GM18867 (cell line): ENCODE results near the gene CLDN11.

ENCODE experiments used
- ATAC-seq: cut with Tn5 transposase; IDR thresholded peaks from one replicate; pipeline ENCODE4 v1.9.1; 2021; ENCODE audit warnings: mild to moderate bottlenecking, moderate library complexity; ENCODE audit not compliant: unreplicated experiment

CLDN11 gene

GRCh38 chr3:170425491-170426239 lies 7.0 kb downstream of the CLDN11 start:
- no peak for ATAC-seq

DNA sequence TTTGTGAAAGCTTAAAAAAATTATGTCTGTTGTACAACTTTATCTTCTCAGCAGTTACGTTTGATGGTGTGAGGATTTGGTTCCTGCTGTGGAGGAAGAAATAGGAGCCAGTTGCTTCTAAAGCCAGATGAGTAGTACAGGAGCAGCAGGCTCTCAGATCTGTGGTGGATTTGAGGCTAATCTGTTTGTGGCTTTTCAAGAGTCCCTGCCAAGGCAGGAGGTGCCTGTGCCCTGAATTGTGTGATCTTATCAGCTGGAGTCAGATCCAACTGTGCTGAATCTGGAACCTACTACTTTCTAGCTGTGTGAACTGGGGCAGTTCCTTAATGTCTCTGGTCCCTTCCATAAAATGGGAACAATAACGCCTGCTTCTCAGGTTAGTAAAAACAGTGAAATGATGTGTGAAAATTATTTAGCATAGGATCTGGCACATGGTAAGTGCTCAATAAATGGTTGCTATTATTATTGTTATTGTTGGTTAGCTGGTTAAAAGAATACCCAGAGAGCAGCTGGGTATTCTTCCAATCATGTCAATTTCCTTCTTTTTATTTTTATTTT lies 7.7 kb downstream of the CLDN11 start:
- ATAC-seq = no peak

DNA sequence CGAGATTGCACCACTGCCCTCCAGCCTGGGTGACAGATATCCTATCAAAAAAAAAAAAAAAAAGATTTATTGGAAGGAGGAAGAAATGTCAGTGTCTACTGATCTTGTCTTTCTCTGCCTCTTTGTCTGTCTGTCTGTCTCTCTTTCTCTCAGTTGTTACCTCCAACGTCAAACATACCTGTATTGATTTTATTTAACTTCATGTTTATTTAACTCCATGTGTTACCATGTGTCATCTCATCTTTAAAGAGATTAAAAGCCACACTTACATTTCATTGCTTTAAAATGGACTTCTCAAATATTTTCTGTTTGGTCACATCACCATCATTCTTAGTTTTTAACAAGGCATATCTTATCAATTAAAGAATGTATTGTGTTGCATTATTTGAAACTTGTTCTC lies 9.4 kb downstream of the CLDN11 start:
- no peak for ATAC-seq

- peak; percentile 61 for ATAC-seq
Measured at GRCh38 chr3:170429050-170429449, 10.4 kb downstream of the CLDN11 start.

- no peak for ATAC-seq
Measured at GRCh38 chr3:170431054-170431453, 12.4 kb downstream of the CLDN11 start.

DNA sequence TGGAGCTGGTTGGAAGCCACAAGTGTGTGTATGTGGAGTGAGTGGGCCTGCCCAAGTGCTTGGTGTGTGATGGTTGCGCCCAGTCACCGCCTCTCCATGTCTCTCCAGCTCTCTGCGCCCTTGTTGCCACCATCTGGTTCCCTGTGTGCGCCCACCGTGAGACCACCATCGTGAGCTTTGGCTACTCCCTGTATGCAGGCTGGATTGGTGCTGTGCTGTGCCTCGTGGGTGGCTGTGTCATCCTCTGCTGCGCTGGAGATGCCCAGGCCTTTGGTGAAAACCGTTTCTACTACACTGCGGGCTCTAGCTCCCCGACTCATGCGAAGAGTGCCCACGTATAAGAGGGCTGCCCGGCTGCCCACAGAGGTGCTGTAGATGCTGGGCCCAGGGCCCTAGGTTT lies 13.7 kb downstream of the CLDN11 start:
- no peak for ATAC-seq

DNA sequence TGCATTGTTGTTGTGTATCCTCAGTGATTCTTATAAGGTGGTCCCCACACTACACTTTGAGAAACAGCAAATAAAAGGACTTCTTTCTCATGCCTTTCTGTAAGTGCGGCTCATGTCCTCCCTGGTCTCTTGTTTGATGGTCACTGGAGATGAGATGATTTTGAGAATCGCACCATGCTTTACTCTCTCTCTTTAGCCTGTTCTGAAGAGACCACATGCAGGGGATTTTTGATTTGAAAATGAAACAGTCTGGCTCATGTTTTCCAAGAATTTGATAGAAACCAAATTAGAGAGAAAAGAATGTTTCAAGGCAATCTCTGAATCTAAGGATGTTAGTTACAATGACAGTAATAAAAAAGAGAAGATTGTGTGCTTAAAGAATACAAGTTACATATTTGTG lies 18.0 kb downstream of the CLDN11 start:
- ATAC-seq = no peak

GRCh38 chr3:170437176-170437575 lies 18.5 kb downstream of the CLDN11 start:
- ATAC-seq = no peak

GRCh38 chr3:170437696-170438407 lies 19.2 kb downstream of the CLDN11 start:
- no peak for ATAC-seq

- ATAC-seq = no peak
Measured at GRCh38 chr3:170438836-170439235, 20.2 kb downstream of the CLDN11 start.

- ATAC-seq = no peak
Measured at GRCh38 chr3:170440344-170440743, 21.7 kb downstream of the CLDN11 start.

DNA sequence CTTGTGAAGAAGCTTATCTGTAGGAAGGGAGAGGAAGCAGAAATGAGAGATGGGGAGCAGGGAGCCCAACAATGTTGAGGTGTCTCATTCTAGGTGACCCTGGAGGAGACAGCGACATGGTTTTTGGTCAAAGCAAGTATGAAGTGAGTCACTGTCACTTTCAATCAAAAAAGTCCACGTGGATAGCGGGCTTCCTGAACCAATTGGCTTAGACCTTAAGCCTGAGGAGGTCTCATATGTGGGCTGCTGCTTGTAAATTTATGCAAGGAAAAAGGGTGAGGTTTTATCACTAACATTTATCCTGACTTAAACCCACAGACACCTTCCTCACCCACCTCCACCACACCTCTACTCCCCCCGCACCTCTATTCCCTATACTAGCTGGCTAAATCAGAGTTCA lies 22.7 kb downstream of the CLDN11 start:
- ATAC-seq = no peak

- no peak for ATAC-seq
Measured at GRCh38 chr3:170442947-170443346, 24.3 kb downstream of the CLDN11 start.

- ATAC-seq = no peak
Measured at GRCh38 chr3:170443457-170443856, 24.8 kb downstream of the CLDN11 start.

DNA sequence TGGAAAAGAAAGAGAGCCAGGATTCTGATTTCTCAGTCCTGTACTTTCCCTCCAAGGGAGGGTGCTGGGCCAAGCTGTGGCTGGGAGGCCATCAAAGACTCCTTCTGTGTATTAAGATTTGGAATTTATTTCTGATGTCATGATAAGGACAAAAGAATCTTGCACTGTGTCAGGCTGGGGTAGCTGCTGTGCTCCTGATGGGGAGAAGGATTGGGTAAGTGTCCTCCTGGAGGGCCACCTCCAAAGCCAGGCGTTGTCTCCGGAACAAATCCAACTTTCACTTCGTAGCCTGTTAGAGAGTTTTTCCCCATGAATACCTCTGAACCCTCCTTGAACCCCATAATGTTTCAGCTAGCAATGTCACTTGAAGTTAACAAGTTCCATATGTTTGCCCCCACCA lies 29.9 kb downstream of the CLDN11 start:
- no peak for ATAC-seq

GRCh38 chr3:170450039-170450438 lies 31.4 kb downstream of the CLDN11 start:
- no peak for ATAC-seq

- ATAC-seq = no peak
Measured at GRCh38 chr3:170454509-170454908, 35.8 kb downstream of the CLDN11 start.

DNA sequence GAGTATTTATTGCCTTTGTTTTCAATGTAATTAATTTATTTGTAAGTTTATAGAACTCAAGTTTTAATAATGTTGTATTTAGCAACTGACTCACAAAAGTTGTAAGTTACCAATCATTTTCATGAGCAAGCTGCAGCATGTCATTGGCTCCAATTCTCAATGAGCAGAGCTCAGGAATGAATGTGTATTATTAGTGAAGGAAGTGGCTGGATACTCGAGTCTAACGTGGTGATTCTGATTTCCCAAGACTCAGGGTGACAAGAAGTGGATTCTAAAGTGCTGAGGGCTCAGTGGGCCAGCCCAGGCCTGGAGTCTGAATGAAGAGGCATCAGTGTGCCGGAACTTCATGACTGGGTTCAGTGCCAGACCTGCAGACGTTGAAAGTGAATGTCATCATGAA lies 39.6 kb downstream of the CLDN11 start:
- no peak for ATAC-seq

DNA sequence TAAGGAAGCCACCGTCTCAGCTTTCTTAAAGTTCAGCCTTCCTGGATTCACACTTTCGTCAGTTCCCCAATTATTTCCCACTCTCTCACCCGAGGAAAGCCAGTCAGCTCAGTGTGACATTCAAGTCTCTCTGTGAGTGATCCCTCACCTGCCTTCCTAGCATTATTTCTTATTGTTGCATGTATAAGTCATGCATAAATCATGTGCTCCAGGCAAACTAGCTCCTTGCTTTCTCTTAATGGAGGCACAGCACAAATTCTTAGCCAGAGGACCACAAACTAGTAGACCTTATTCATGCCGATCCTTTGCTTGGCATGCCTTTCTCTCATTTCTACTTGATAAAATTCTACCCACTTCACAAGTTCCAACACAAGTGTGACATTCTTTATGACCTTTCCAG lies 44.3 kb downstream of the CLDN11 start:
- no peak for ATAC-seq

- no peak for ATAC-seq
Measured at GRCh38 chr3:170465955-170466354, 47.3 kb downstream of the CLDN11 start.

- no peak for ATAC-seq
Measured at GRCh38 chr3:170467007-170467406, 48.3 kb downstream of the CLDN11 start.

DNA sequence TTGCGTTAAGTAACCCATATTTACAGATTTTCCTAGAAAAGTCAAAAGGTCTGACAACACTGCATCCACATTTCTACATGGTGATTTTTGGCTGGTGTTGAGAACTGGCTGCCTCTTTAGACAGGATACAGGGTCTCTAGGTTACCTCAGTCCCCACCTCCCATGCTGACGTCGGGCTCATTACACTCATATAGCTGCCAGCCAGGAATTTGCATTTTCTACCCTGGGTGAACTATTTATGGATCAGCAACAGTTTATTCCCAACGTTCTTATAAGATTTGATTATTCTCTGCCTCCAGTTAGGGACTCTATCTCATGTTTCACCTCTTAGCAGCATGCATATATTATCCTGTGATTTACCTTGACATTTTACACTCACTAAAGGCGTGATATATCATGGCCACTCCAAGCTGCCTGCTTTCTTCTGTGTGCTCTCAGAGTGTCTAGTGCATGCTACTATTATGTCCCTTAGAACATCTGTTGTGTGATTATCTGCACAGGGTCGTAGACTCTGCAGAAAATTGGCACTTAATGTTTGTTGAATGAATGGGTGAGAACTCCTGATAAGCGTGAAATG lies 49.0 kb downstream of the CLDN11 start:
- ATAC-seq = no peak
